Activated CD8-positive, alpha-beta T cell treated with anti-CD3 and anti-CD28 coated beads for 36 hours (primary cell): ENCODE data around the gene ZNF22. TPM values are rescaled to one million over a fixed set of nuclear protein-coding genes. Genes with fewer than 3 reads are reported as not detected.
A peak's percentile ranks its signal among the peaks of the same experiment; 100 is the strongest.

ENCODE experiments used
- ATAC-seq: fragments of 200-7000 bp; cut with Tn5 transposase; one replicate; pipeline ENCODE4 v1.10.0; 2021; ENCODE audit warnings: mild to moderate bottlenecking, moderate library complexity
- CTCF ChIA-PET: fragments of 350-600 bp; sonication (Branson Sonifier 250); formaldehyde crosslinking; loops from one replicate; lab custom pipeline; 2021; ENCODE audit warnings: antibody characterized with exemption; lab: Charles Lee
- POLR2A ChIA-PET: fragments of 350-600 bp; sonication (Branson Sonifier 250); formaldehyde crosslinking; loops from one replicate; lab custom pipeline; 2021; ENCODE audit warnings: antibody characterized with exemption; lab: Charles Lee
- DNase-seq: peaks from one replicate; pipeline ENCODE4 v3.0.0-alpha.2; 2020
- H3K27ac Mint-ChIP-seq: one replicate; pipeline ENCODE4 v1.8.0; 2021; ENCODE audit warnings: mild to moderate bottlenecking, mixed read lengths
- H3K27me3 Mint-ChIP-seq: one replicate; pipeline ENCODE4 v1.8.0; 2021; ENCODE audit warnings: mixed read lengths
- H3K36me3 Mint-ChIP-seq: one replicate; pipeline ENCODE4 v1.8.0; 2021; ENCODE audit warnings: low read depth, mixed read lengths
- H3K4me1 Mint-ChIP-seq: one replicate; pipeline ENCODE4 v1.8.0; 2021; ENCODE audit warnings: low read depth, mixed read lengths
- H3K4me3 Mint-ChIP-seq: one replicate; pipeline ENCODE4 v1.8.0; 2021; ENCODE audit warnings: mild to moderate bottlenecking, moderate library complexity, mixed read lengths
- H3K9me3 Mint-ChIP-seq: one replicate; pipeline ENCODE4 v1.8.0; 2021; ENCODE audit warnings: mixed read lengths
- CTCF ChIP-seq: fragments of 200-600 bp; IDR thresholded peaks from one replicate; pipeline ENCODE4 v1.8.0; 2022; ENCODE audit warnings: antibody characterized with exemption, mild to moderate bottlenecking
- intact Hi-C: fragments of 100-400 bp; cut with micrococcal nuclease; formaldehyde crosslinking; loops from one replicate; pipeline ENCODE4 v1.10.0; 2022
- total RNA-seq, 2 experiments: library from RNA; stranded (reverse); gene quantifications; one replicate each; pipeline ENCODE4 v1.2.3, GENCODE V29; 2021

Gene ZNF22
- total RNA-seq, 2 experiments from 2014 or later: 34.4 to 37.6 TPM

- intact Hi-C loops: no loop called here
- POLR2A ChIA-PET: no interaction called here
- Mint-ChIP-seq H3K36me3 (peaks cover 8% of the 10 kb centered on the region), H3K9me3 (no peaks in the 10 kb centered on the region), H3K4me1 (peaks cover 15% of the 10 kb centered on the region), H3K27me3 (no peaks in the 10 kb centered on the region), H3K27ac (no peak overlapping the region), H3K4me3 (peak overlapping the region; percentile 81)
- CTCF ChIA-PET: interaction anchor here (1.2 to 4.3 kb wide), 2 partner anchors 11 to 28 kb away, joined by 3 to 22 read pairs; no protein-coding TSS in a partner anchor
- ATAC-seq (no peak), DNase-seq (no peak)
- TF ChIP-seq CTCF: no peak
These were observed 40.1 kb upstream of the ZNF22 start for GRCh38 chr10:44960482-44961229.

GRCh38 chr10:44961230-44961571 lies 39.5 kb upstream of the ZNF22 start:
- peaks cover 21% of the 10 kb centered on the region for H3K4me1 Mint-ChIP-seq
- ChIA-PET CTCF (interaction anchor here (1.2 to 4.3 kb wide), 2 partner anchors 11 to 29 kb away, joined by 3 to 22 read pairs; no protein-coding TSS in a partner anchor), POLR2A (no interaction called here)
- no peaks in the 10 kb centered on the region for H3K9me3 Mint-ChIP-seq
- ATAC-seq (no peak), DNase-seq (no peak)
- H3K36me3 Mint-ChIP-seq: peaks cover 7% of the 10 kb centered on the region
- H3K4me3 Mint-ChIP-seq: no peak overlapping the region
- no peak for TF ChIP-seq CTCF
- H3K27ac Mint-ChIP-seq: no peak overlapping the region
- no peaks in the 10 kb centered on the region for H3K27me3 Mint-ChIP-seq
- intact Hi-C loops: no loop called here

- ATAC-seq (no peak), DNase-seq (no peak)
- no peak overlapping the region for H3K27ac Mint-ChIP-seq
- CTCF ChIA-PET: interaction anchor here (1.2 to 4.3 kb wide), 3 partner anchors 12 to 30 kb away, joined by 3 to 22 read pairs (median 4); no protein-coding TSS in a partner anchor
- no peaks in the 10 kb centered on the region for H3K9me3 Mint-ChIP-seq
- TF ChIP-seq CTCF: no peak
- POLR2A ChIA-PET: interaction anchor here (1.0 kb wide), 1 partner anchor 38 kb away, joined by 4 read pairs; no protein-coding TSS in a partner anchor
- intact Hi-C loops: no loop called here
- H3K4me3 Mint-ChIP-seq: no peak overlapping the region
- no peaks in the 10 kb centered on the region for H3K36me3 Mint-ChIP-seq
- peaks cover 25% of the 10 kb centered on the region for H3K4me1 Mint-ChIP-seq
- H3K27me3 Mint-ChIP-seq: no peaks in the 10 kb centered on the region
These were observed 38.6 kb upstream of the ZNF22 start for GRCh38 chr10:44961931-44962750.

- ChIA-PET CTCF (interaction anchor here (1.0 to 4.3 kb wide), 5 partner anchors 10 to 31 kb away, joined by 3 to 22 read pairs (median 4); no protein-coding TSS in a partner anchor), POLR2A (interaction anchor here (0.7 kb wide), 1 partner anchor 9 kb away, joined by 3 read pairs; no protein-coding TSS in a partner anchor)
- Mint-ChIP-seq H3K27me3 (no peaks in the 10 kb centered on the region), H3K36me3 (no peaks in the 10 kb centered on the region), H3K27ac (no peak overlapping the region), H3K9me3 (no peaks in the 10 kb centered on the region), H3K4me1 (peaks cover 34% of the 10 kb centered on the region), H3K4me3 (no peak overlapping the region)
- ATAC-seq: no peak
- TF ChIP-seq CTCF: peak; percentile 24
- intact Hi-C loops: no loop called here
- DNase-seq: no peak
These were observed 37.6 kb upstream of the ZNF22 start for GRCh38 chr10:44962870-44963738.
